Spleen (tissue), 7 donors: Measurements from ENCODE around the gene KIF3C.

Experiments used
- POLR2A ChIP-seq, 3 donors: fragments of 450-650 bp; IDR thresholded peaks; one replicate each; pipeline ENCODE4 v1.5.1; 2017; ENCODE audit warnings: antibody characterized with exemption in 3 of 3, mild to moderate bottlenecking in 1 of 3
- POLR2AphosphoS5 ChIP-seq, 3 donors: sonication (generic); formaldehyde crosslinking; IDR thresholded peaks; one replicate each; pipeline ENCODE4 v1.5.1; 2017; ENCODE audit warnings: antibody characterized with exemption in 3 of 3
- TF ChIP-seq, protein P1 (sequence below), 11 experiments: fragments of 200-600 bp in 7 of 11; fragments of 450-650 bp in 4 of 11; sonication (generic) in 4 of 11; IDR thresholded peaks in 8 of 11; conservative IDR thresholded peaks in 3 of 11; 1 replicate in 7 of 11; 2 replicates in 4 of 11; pipeline versions ENCODE4 v1.4.0 to v1.8.0; 2016 to 2021; ENCODE audit warnings: antibody characterized with exemption in 11 of 11, inconsistent platforms in 4 of 11, mild to moderate bottlenecking in 1 of 11
- donor health status: DM: no; HTN: no; CAD: no; lungs with moderate emphysema.
- donor health status: DM: no; HTN: no; CAD: no.
- donor health status: DM: no; HTN: no; CAD: no.

DNA sequence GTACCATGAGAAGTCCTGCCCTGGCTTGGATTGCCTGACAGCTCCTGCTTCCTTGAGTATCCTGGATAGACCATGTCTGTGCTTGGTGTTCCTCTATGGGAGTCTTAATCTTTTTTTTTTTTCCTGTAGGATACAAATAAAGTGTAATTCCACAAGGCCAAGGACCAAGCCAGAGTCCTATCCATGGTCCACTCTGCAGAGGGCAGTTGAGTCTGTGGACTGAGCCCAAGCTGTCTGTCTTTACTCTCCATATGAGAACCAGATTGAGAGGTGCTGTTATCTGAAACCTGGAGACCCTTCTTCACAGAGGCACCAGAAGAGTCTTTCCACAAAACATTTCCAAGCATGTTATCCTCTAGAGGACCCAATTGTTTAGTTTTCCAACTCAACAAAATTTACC lies 1.4 kb upstream of the KIF3C start:
- no peak for TF ChIP-seq POLR2AphosphoS5 (IDR thresholded peaks at IDR 0.05)
- TF ChIP-seq, protein P1, sequence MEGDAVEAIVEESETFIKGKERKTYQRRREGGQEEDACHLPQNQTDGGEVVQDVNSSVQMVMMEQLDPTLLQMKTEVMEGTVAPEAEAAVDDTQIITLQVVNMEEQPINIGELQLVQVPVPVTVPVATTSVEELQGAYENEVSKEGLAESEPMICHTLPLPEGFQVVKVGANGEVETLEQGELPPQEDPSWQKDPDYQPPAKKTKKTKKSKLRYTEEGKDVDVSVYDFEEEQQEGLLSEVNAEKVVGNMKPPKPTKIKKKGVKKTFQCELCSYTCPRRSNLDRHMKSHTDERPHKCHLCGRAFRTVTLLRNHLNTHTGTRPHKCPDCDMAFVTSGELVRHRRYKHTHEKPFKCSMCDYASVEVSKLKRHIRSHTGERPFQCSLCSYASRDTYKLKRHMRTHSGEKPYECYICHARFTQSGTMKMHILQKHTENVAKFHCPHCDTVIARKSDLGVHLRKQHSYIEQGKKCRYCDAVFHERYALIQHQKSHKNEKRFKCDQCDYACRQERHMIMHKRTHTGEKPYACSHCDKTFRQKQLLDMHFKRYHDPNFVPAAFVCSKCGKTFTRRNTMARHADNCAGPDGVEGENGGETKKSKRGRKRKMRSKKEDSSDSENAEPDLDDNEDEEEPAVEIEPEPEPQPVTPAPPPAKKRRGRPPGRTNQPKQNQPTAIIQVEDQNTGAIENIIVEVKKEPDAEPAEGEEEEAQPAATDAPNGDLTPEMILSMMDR (IDR thresholded peaks at IDR 0.05 in 8 of 11, conservative IDR thresholded peaks at IDR 0.05 in 3 of 11), result no peak
- no peak for TF ChIP-seq POLR2A (IDR thresholded peaks at IDR 0.05)
